NCI-H82 (cell line): ENCODE data around the gene SLCO3A1.
"Not testable (repeated sequence)": the region's sequence is repeated elsewhere in the genome, so short reads cannot be mapped to it uniquely, and the experiment has no call there.

ENCODE experiments used
- DNase-seq: peaks from one replicate; lab custom pipeline; 2025; lab: John Stamatoyannopoulos, UW

Gene SLCO3A1

GRCh38 chr15:91940496-91941381, 87.2 kb downstream of the SLCO3A1 start:
- no peak for DNase-seq

GRCh38 chr15:91941871-91942658, 88.6 kb downstream of the SLCO3A1 start:
- DNase-seq: no peak

DNA sequence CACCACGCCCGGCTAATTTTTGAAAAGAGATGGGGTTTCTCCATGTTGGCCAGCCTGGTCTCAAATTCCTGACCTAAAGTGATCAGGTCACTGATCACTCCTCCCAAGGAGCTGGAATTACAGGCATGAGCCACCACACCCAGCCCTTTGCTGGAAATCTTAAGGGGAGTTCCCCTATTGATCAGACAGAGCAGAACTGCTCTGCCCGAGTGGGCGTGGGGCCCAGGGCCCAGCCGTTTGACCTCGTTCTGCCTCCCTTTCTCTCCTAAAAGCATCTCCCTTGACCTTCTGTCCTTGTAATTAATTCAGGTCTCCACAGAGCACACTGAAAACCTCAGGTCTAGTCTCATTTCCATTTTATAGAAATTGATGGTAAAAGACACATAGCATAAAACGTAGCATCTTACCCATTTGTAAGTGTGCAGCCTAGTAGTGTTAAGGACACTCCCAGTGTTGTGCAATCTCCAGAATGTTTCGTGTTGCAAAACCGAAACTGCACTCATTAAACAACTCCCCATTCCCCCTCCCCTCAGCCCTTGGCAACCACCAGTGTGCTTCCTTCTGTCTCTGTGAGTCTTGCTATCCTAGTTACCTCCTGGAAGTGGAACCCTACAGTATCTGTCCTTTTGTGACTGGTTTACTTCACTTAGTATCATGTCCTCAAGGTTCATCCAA, 89.3 kb downstream of the SLCO3A1 start:
- no peak for DNase-seq

DNA sequence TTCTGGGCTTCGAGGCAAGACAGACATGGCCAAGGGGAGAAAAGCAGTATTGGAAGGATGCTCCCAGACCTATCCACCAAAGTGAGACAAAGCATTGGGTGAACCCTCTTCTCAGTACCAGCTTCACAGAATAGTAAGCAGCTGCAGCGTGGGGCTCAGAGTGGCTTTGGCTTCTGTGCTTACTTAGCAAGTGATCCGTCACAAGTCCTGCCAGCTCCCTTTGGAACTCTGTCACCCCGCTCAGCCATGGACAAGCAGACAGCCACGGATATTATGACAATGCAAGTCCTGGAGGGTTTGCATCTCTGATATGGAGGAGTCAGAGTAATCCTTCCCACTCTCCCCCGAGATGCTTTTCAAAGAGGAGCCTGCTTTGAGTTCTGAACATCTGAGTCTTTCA, 90.8 kb downstream of the SLCO3A1 start:
- no peak for DNase-seq

GRCh38 chr15:91945385-91945784, 91.9 kb downstream of the SLCO3A1 start:
- no peak for DNase-seq

- no peak for DNase-seq
Observed at GRCh38 chr15:91946075-91946474, 92.6 kb downstream of the SLCO3A1 start.

- DNase-seq: no peak
Observed at GRCh38 chr15:91946581-91947292, 93.2 kb downstream of the SLCO3A1 start.

- no peak for DNase-seq
Observed at GRCh38 chr15:91947293-91947679, 93.8 kb downstream of the SLCO3A1 start.

DNA sequence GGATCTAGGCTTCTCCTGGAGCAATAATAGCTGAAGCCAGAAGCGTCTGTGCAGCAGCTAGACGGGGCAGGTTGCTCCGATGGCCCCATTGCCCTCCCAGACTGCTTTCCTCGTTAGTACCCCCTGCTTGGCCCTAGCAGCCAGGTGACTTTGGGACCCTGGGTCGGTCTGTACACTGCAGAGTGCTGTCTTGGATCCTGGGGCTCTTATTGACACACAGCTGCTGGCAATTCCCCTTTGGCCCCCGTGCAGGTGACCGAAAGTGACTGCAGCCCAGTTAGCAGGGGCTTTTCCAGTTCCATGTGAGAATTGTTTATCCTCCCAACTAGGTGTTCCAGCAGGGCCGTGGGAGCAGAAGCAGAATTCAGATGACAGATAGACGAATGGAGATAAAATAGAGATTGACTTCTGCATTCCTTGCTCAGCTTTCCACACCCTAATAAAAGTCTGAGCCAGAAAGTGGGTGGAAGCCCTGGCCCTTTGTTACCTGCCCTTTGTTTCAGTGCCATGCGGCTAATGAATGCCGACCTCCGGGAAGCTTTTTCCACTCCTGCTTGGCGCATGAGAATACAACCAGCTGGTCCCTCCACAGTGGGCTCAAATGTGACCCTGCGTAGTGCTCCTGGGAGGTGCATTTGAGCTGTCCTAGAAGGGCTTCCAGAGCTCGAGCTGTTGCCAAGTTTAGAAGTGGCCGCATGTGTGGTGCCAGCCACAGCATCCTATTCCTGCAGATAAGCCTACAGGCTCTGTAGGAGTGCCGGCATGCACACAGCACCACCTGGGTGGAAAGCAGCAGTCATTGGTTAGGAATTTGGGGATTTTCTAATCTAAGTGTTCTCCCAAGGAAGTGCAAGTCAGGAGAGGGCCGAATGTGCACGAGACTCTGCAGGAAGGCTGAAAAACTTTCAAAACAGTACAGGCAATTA, 94.4 kb downstream of the SLCO3A1 start:
- DNase-seq: no peak

GRCh38 chr15:91949361-91949760, 95.9 kb downstream of the SLCO3A1 start:
- DNase-seq: no peak

DNA sequence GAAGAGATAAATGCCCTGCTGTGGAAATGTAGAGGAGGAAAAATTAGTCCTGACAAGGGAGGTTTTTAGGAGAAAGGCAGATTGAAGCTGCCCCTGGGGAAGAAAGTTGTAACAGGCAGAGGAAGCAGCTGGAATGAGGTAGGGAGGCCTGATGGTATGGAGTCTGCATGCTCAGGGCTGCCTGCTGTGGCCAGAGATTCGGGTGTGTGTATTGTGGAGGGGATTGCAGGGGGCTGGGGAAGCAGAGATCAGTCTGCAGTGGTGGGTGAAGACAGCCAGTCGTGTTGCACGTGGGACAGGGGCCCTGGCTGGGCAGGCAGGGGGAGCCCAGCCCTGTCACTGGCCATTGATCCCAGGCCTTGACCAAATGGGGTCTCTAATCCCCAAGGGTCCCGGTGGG, 96.5 kb downstream of the SLCO3A1 start:
- no peak for DNase-seq

DNA sequence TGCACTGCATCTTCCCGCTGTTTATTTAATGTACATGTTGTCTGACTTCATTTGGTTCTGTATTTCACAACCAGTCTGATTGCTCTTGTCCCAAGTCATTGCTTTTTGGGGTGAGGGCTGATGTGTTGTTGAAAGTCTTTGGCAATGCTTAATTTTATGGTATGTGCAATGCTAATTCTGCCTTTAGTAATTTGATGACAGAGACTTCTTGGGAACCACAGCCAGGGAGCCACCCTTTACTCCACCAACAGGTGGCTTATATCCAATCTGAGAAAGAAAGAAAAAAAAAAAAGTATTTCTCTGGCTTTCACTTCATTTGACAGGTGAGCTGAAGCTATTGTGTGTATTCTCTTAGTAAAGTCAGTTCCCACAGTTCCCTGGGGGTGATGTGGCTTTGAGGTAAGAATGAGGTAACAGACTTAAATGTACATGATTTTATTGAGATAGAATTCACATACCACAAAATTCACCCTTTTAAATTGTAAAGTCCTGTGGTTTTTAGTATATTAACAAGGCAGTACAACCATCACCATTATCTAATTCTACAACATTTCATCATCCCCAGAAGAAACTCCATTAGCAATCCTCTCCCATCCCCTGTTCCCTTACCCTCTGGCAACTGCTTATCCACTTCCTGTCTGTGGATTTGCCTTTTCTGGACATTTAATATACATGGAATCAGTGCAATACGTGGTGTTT, 97.3 kb downstream of the SLCO3A1 start:
- DNase-seq: no peak

- no peak for DNase-seq
Observed at GRCh38 chr15:91952216-91952615, 98.7 kb downstream of the SLCO3A1 start.

DNA sequence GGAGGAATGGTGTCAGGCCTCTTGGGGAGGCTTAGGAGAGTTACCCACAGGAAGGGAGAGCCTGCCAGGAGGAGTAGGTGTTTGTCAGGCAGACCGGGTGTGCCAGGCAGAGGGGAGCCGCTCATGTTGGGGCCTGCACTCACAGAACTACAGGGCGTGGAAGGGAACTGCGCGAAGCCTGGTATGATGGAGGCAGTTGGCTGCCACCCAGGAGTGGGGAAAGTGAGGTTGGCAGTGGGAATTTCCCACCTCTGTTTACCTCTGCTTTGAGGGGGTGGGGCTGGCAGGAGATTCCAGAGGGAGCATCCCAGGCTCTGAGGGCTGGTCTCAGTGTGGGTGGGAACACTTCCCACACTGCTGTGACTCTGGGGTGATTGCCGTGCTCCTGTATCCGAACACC, 99.9 kb downstream of the SLCO3A1 start:
- no peak for DNase-seq

DNA sequence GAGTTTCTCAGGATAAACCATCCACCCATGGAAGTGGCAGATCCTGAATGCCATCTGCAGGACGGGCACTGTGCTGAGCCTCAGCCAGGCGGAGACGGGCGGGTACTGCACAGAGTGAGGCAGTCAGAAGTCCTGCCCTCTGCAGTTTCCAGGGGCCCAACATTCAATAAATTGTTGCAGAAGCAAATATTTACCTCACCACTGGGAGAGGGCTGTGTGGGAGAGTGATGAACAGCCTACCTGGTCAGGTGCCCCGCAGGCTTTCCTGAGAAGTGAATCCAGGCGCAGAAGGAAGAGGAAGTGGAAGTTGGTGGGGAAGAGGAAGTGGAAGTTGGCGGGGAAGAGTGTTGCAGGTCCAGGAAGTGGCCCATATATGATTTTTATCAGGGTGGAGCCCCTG, 100.8 kb downstream of the SLCO3A1 start:
- DNase-seq: no peak

DNA sequence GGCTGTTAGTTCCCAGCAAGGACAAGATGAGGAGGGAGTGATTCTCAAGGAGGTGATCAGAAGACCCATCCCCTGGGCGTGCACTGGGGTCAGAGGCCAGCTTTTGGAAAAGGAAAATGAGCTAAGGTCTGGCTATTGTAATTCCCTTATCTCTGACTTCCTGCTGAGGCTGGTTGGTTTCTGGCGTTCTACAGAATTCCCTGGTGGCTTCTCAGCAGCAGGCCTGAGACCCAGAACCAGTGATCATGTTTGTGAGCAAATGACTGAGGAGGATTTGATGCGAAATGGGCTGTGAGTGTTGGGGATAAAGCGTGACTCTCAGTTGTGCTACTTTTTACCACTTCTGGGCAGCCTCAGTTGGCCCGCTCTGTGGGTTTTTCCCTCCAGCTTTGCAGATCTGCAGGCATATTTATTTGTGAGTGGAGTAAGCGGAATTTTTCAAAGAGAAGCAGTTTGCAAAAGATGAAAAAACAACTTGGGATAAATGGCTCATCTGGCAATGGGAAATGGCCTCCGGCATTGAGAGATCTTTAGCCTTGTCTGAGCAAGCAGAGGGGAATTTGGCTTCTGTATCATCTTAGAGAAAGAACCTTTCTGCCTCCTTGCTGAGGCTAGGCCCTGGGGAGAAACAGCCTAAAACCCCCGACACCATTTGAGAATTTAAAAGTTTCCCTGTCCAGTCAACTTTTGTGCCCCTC, 102.7 kb downstream of the SLCO3A1 start:
- DNase-seq: no peak

DNA sequence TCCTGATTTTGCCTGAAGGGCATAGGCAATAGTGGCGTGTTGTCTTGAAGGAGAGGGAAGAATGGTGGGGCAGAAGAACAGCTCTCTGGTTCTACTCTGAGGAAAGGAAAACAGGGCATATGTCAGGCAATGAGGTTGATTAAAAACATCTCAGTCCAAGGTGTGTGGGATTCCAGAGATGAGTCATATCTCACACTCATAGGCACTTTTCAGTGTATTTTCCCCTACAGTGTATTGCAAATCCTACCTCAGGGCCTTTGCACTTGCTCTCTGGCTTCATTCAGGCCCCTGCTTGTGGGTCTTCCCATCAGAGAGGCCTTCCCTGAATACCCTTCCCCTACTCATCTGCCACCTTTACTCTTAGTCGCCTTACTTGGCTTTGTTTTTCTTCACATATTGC, 107.8 kb downstream of the SLCO3A1 start:
- no peak for DNase-seq

DNA sequence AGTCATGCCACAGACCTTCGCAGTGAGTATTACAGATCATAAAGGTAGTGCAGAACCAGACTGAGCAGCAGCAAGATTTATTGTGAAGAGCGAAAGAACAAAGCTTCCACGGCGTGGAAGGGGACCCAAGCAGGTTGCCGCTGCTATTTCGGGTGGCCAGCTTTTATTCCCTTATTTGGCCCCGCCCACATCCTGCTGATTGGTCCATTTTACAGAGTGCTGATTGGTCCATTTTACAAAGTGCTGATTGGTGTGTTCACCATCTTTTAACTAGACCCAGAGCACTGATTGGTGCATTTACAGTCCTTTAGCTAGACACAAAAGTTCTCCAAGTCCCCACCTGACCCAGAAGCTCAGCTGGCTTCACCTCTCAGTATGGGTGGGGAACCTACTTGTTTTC, 110.2 kb downstream of the SLCO3A1 start:
- DNase-seq: not testable (repeated sequence)

GRCh38 chr15:91965501-91966193, 112.1 kb downstream of the SLCO3A1 start:
- no peak for DNase-seq
